OCI-M2 (cell line): ENCODE results near the gene LIMA1.
"Not testable (repeated sequence)": the region's sequence is repeated elsewhere in the genome, so short reads cannot be mapped to it uniquely, and the experiment has no call there.

Experiments used
- DNase-seq: peaks from one replicate; lab custom pipeline; 2025; ENCODE audit not compliant: unreplicated experiment; lab: John Stamatoyannopoulos, UW

Gene LIMA1

DNA sequence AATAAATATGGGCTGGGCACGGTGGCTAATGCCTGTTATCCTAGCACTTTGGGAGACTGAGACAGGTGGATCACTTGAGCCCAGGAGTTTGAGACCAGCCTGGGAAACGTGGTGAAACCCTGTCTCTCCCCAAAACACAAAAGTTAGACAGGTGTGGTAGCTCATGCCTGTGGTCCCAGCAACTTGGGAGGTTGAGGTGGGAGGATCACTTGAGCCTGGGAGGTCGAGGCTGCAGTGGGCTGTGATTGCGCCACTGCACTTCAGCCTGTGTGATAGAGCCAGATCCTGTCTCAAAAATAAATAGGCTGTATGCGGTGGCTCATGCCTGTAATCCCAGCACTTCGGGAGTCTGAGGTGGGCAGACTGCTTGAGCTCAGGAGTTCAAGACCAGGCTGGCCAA, 135.3 kb downstream of the LIMA1 start:
- DNase-seq = not testable (repeated sequence)

DNA sequence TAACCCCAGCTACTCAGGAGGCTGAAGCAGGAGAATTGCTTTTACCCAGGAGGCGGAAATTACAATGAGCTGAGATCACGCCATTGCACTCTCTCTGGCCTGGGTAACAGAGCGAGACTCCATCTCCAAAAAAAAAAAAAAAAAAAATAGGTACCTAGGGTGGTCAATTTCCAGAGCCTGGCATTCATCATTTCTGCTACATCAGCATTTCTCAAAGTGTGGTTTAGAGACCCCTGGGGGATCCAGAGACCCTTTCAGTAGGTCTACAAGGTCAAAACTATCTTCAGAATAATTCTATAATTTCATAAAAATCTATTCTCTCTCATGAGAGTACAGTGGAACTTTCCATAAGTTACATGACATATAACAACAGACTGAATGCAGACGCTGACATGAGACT, 136.0 kb downstream of the LIMA1 start:
- no peak for DNase-seq

DNA sequence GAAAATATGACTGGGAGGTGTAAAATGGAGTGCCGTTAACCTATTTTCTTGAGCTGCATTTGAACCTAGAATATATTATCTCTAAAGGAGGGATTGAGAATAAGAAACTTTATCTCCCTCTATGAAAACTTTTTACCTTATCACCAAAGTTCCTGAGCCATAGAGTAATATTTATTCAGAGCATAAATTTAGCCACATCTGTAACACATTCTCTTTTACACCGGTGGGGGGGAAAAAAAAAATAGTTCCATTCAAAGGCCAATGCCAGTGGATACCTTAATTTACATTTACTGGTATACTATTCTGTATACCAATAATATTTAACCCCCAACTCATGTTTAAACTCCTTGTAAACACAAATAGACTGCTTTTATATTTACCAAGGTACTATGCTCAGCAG, 137.9 kb downstream of the LIMA1 start:
- no peak for DNase-seq

DNA sequence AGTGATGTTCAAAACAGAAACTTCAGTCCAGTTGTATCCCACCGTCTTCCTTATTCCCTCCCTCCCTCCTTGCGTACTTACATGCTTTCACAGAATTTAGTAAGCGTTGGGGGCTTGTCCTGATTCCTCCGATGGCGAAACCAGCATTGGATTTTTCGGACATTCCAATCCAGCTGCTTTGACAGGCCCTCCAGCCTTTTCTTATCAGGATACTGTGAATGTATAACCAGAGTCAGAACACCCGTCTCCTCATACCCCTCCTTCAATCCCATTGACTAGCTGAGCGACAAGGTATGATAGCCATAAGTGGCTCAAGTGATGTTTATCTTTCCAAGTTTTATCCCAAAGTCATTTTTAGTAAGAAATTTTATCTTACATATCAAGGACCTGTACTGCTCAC, 140.3 kb downstream of the LIMA1 start:
- DNase-seq = no peak

DNA sequence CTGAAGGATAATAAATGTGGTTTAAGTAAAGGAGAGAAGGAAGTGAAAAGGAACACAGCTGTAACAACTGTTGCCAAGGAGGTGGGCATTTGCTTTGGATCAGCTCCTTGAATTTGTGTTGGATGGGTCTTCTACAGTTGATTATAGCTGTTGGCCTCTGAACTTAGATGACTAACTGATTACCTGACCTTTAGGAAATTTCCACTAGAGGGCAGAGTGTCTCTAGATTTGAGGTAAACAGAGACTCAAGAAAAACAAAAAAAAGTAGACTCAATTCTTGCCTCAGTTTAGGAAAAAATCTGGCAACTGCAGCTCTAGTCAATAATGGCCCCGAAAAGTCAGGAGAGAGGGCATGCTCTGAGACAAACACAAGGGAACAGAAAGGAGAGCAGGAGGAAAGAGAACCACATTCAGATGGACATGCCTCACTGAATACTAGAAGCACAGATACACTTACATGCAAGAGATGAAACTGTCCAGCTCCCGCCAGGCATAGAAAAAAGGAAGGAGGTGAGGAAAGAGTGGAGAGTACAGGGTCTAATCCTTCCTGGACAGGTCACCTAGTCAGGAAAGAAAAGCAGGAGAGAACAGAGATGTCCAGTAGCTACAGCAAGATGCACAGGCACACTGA, 150.7 kb downstream of the LIMA1 start:
- no peak for DNase-seq

DNA sequence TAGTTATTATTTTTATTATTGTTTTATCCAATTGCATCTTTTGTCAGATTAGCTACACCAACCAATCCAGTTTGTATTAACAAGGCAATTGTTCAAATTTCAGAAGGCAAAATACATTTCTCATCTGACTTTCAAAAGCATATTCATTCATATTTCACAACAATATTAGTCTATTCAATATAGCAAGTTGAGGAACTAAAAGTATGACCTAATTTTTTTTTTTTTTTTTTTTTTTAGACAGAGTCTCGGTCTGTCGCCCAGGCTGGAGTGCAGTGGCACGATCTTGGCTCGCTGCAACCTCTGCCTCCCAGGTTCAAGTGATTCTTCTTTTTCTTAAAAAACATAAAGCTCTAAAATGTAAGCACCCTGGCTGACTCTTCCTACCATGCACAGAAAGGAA, 154.0 kb downstream of the LIMA1 start:
- DNase-seq = no peak

DNA sequence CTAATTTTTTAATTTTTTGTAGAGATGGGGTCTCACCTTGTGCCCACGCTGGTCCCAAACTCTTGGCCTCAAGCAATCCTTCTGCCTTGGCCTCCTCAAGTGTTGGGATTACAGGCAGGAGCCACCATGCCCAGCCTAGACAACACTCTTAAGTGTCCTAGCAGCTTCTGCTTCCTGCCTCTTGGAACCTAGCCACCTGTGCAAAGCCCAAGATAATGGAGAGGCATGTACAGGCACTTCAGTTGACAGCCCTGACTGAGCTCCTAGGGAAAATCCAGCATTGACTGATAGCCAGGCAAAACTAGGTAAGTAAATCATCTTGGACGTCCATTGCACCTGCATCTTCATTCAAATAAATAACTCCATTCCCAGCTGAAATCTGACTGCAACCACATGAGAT, 155.8 kb downstream of the LIMA1 start:
- no peak for DNase-seq
